Left colon (tissue), 2 donors: ENCODE results near the gene PRDM16. TPM values are rescaled to one million over a fixed set of nuclear protein-coding genes. Genes with fewer than 3 reads are reported as not detected.
A peak's percentile ranks its signal among the peaks of the same experiment; 100 is the strongest.

Experiments
- ATAC-seq: fragments of 200-7000 bp; cut with Tn5 transposase; one replicate; pipeline ENCODE4 v1.9.1; 2020; ENCODE audit warnings: mild to moderate bottlenecking, moderate library complexity
- DNase-seq, 2 donors: peaks; one replicate each; pipeline ENCODE4 v3.0.0-alpha.2; 2020
- intact Hi-C, 2 donors: fragments of 100-400 bp; cut with DNase I in 1 of 2; cut with micrococcal nuclease in 1 of 2; formaldehyde crosslinking; loops; one replicate each; pipeline versions ENCODE4 v1.11.2 to v1.14.0; 2022; cut with DNase I, micrococcal nuclease
- total RNA-seq, 2 donors: library from RNA; stranded (reverse); fragmentation: NEBNext Ultra II Directional; extraction: Animal tissue kit (Norgen Biotek cat#: 25700); gene quantifications; one replicate each; pipeline ENCODE4 v1.2.1, GENCODE V29; 2021
- donor health status: DM: no; HTN: no; CAD: no.
- donor health status: DM: yes; HTN: yes; CAD: no.

PRDM16 gene
- total RNA-seq, 2 donors from 2014 or later = 1.1 to 1.2 TPM

GRCh38 chr1:3467096-3468036 lies 398.4 kb downstream of the PRDM16 start:
- ATAC-seq (no peak), DNase-seq (peak; percentile 5 to 23)
- intact Hi-C loops = no loop called here

- no peak for ATAC-seq
- DNase-seq = peak; percentile 2 to 23
- intact Hi-C loops = no loop called here
These were observed 399.5 kb downstream of the PRDM16 start for GRCh38 chr1:3468236-3469103.

- intact Hi-C loops = no loop called here
- DNase-seq (peak; percentile 5 to 23), ATAC-seq (no peak)
These were observed 400.3 kb downstream of the PRDM16 start for GRCh38 chr1:3469104-3469848.

GRCh38 chr1:3469849-3470649 lies 401.0 kb downstream of the PRDM16 start:
- intact Hi-C loops = no loop called here
- DNase-seq = peak in 1 of 2 donors; percentile 25

GRCh38 chr1:3470650-3471355 lies 401.8 kb downstream of the PRDM16 start:
- ATAC-seq = no peak
- intact Hi-C loops = no loop called here
- DNase-seq = peak in 1 of 2 donors; percentile 3

More at GRCh38 chr1:3469849-3470649, 401.0 kb downstream of the PRDM16 start:
- ATAC-seq = no peak

GRCh38 chr1:3471356-3472087 lies 402.5 kb downstream of the PRDM16 start:
- intact Hi-C loops = no loop called here
- peak in 1 of 2 donors; percentile 23 for DNase-seq
- ATAC-seq = peak; percentile 33

- intact Hi-C loops = no loop called here
- DNase-seq (no peak), ATAC-seq (no peak)
These were observed 403.3 kb downstream of the PRDM16 start for GRCh38 chr1:3472088-3472850.

- intact Hi-C loops = no loop called here
- no peak for DNase-seq
- no peak for ATAC-seq
These were observed 403.9 kb downstream of the PRDM16 start for GRCh38 chr1:3472906-3473305.

GRCh38 chr1:3473381-3473844 lies 404.4 kb downstream of the PRDM16 start:
- no peak for ATAC-seq
- no peak for DNase-seq
- intact Hi-C loops = no loop called here

- ATAC-seq (no peak), DNase-seq (no peak)
- intact Hi-C loops = no loop called here
These were observed 405.0 kb downstream of the PRDM16 start for GRCh38 chr1:3474016-3474415.

GRCh38 chr1:3474421-3474820 lies 405.4 kb downstream of the PRDM16 start:
- no peak for DNase-seq
- no peak for ATAC-seq
- intact Hi-C loops = no loop called here

GRCh38 chr1:3475839-3476573 lies 407.0 kb downstream of the PRDM16 start:
- ATAC-seq (no peak), DNase-seq (no peak)
- intact Hi-C loops = no loop called here

- ATAC-seq (no peak), DNase-seq (no peak)
- intact Hi-C loops = no loop called here
These were observed 407.7 kb downstream of the PRDM16 start for GRCh38 chr1:3476666-3477065.

- intact Hi-C loops = no loop called here
- DNase-seq (no peak), ATAC-seq (no peak)
These were observed 408.4 kb downstream of the PRDM16 start for GRCh38 chr1:3477241-3477995.

- ATAC-seq = no peak
These were observed 409.2 kb downstream of the PRDM16 start for GRCh38 chr1:3478187-3478586.

More at GRCh38 chr1:3478187-3478586, 409.2 kb downstream of the PRDM16 start:
- DNase-seq = no peak
- intact Hi-C loops = no loop called here
